Vagina (tissue), 2 donors: ENCODE measurements around the gene FEV.

Experiments
- CTCF ChIP-seq, 3 experiments: fragments of 450-650 bp in 2 of 3; fragments of 200-600 bp in 1 of 3; sonication (generic) in 1 of 3; IDR thresholded peaks; one replicate each; pipeline ENCODE4 v1.5.1; 2017 to 2019; ENCODE audit warnings: antibody characterized with exemption in 3 of 3, mild to moderate bottlenecking in 2 of 3, moderate library complexity in 2 of 3
- POLR2A ChIP-seq, 2 donors: fragments of 450-650 bp; IDR thresholded peaks; one replicate each; pipeline ENCODE4 v1.6.1; 2017; ENCODE audit warnings: antibody characterized with exemption in 2 of 2, mild to moderate bottlenecking in 2 of 2, moderate library complexity in 2 of 2
- POLR2AphosphoS5 ChIP-seq, 2 donors: sonication (generic); formaldehyde crosslinking; IDR thresholded peaks; one replicate each; pipeline ENCODE4 v1.9.0; 2017; ENCODE audit warnings: antibody characterized with exemption in 2 of 2, mild to moderate bottlenecking in 2 of 2, low read depth in 1 of 2; ENCODE audit not compliant: insufficient read depth in 1 of 2

- TF ChIP-seq CTCF (IDR thresholded peaks at IDR 0.05) (no peak), POLR2A (IDR thresholded peaks at IDR 0.05) (no peak), POLR2AphosphoS5 (IDR thresholded peaks at IDR 0.05; ENCODE audit: insufficient read depth in 1 of 2, low read depth in 1 of 2) (no peak)
Observed at GRCh38 chr2:218944759-218945404, 40.1 kb downstream of the FEV start.
